ENCODE results near the gene BMPER. TPM values are rescaled to one million over a fixed set of nuclear protein-coding genes. Genes with fewer than 3 reads are reported as not detected.

BMPER gene
- total and polyA plus RNA-seq, 2 of the 8 experiments (the other 6 are each of a cell fraction or from before 2014, with no cell fraction given), result 0.33 to 0.69 TPM

DNA sequence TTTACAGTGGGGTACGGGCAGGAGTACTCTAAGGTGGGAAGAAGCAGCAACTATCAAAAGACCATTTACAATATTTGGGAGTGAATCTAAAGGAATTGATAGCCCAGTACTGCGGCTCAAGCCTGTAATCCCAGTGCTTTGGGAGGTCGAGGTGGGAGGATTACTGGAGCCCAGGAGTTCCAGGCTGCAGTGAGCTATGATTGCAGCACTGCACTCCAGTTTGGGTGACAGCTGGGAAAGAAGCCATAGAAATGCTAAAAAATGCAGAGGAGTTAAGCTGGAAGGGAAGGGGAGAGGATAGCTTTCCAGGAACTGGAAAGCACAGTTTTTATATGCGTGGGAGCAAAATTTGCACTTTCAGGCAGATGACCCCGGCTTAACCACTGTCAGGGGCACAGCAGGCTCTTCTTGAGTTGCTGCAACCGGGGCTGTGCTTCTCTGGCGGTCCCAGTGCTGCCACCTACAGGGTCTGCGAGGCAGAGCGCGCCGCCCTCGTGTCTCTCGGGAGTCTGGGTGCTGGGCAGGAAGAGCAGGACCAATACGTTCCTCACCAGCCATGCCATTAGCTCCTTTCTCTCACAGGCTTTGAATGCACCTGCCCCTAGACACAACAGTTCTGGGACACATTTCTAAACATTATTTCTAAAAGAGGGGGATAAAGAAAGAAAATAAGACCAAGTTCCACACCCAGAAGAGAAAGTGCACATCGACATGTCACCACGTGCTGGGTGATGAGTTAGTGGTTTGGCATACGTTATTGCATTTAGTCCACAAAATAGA lies 10.1 kb upstream of the BMPER start (continued):
- TF ChIP-seq EP300 (IDR thresholded peaks at IDR 0.05; ENCODE audit: borderline replicate concordance in 1 of 2, low read depth in 2 of 2, low read length in 2 of 2), result peak in 1 of 2 experiments; percentile 45; a peak in 1 of 3 replicates
- no peak for TF ChIP-seq SIX5 (IDR thresholded peaks at IDR 0.05; ENCODE audit: low read depth, low read length)
- no peak for TF ChIP-seq POU5F1 (IDR thresholded peaks at IDR 0.05; ENCODE audit: low read depth, low read length)
- no peak for TF ChIP-seq SIN3A (conservative IDR thresholded peaks at IDR 0.05 in 1 of 2, IDR thresholded peaks at IDR 0.05 in 1 of 2; ENCODE audit: low read depth in 1 of 2, low read length in 2 of 2)
- TF ChIP-seq BACH1 (IDR thresholded peaks at IDR 0.05; ENCODE audit: low read length), result no peak
- no peak for TF ChIP-seq KDM1A (IDR thresholded peaks at IDR 0.05; ENCODE audit: borderline replicate concordance, low read length)
- TF ChIP-seq RAD21 (IDR thresholded peaks at IDR 0.05 in 1 of 2, conservative IDR thresholded peaks at IDR 0.05 in 1 of 2; ENCODE audit: low read depth in 2 of 2, low read length in 2 of 2), result peak; percentile 76 to 82
- 0 out of 2 replicates have a peak, but pooled peaks have one; percentile 8 for TF ChIP-seq EGR1 (IDR thresholded peaks at IDR 0.05; ENCODE audit: borderline replicate concordance, low read depth, low read length)
- TF ChIP-seq CEBPB (IDR thresholded peaks at IDR 0.05; ENCODE audit: low read depth, low read length), result 0 out of 2 replicates have a peak, but pooled peaks have one; percentile 12
- TF ChIP-seq, protein P1, sequence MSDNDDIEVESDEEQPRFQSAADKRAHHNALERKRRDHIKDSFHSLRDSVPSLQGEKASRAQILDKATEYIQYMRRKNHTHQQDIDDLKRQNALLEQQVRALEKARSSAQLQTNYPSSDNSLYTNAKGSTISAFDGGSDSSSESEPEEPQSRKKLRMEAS (IDR thresholded peaks at IDR 0.05), result peak; percentile 85
- TF ChIP-seq SP4 (IDR thresholded peaks at IDR 0.05; ENCODE audit: low read length), result no peak
- TF ChIP-seq TAF7 (optimal IDR thresholded peaks at IDR 0.05; ENCODE audit: borderline replicate concordance, low read depth, low read length), result peak; percentile 21
- no peak for TF ChIP-seq NANOG (IDR thresholded peaks at IDR 0.05; ENCODE audit: insufficient read depth, low read depth, low read length, poor library complexity, severe bottlenecking)
- no peak for TF ChIP-seq SP2 (IDR thresholded peaks at IDR 0.05; ENCODE audit: low read length)
- no peak for TF ChIP-seq CTBP2 (IDR thresholded peaks at IDR 0.05; ENCODE audit: borderline replicate concordance, insufficient read depth, insufficient read length, low read length)
- no peak for TF ChIP-seq EZH2 (IDR thresholded peaks at IDR 0.05; ENCODE audit: low read depth, low read length, severe bottlenecking)
- TF ChIP-seq ZNF274 (IDR thresholded peaks at IDR 0.05; ENCODE audit: borderline replicate concordance, extremely low read depth, low read length), result no peak

Measured in H1 (cell line).